Stimulated activated CD8-positive, alpha-beta memory T cell treated with anti-CD3 and anti-CD28 coated beads, Interleukin-12 subunit alpha, Interleukin-12 subunit beta, amount 100 ng/mL, for 1 hour (primary cell): Measurements from ENCODE around the gene FBXL13.
"Not testable (repeated sequence)": the region's sequence is repeated elsewhere in the genome, so short reads cannot be mapped to it uniquely, and the experiment has no call there.

ENCODE experiments used
- DNase-seq: peaks from one replicate; pipeline ENCODE4 v3.0.0-alpha.2; 2020; ENCODE audit warnings: low read depth

The FBXL13 gene

DNA sequence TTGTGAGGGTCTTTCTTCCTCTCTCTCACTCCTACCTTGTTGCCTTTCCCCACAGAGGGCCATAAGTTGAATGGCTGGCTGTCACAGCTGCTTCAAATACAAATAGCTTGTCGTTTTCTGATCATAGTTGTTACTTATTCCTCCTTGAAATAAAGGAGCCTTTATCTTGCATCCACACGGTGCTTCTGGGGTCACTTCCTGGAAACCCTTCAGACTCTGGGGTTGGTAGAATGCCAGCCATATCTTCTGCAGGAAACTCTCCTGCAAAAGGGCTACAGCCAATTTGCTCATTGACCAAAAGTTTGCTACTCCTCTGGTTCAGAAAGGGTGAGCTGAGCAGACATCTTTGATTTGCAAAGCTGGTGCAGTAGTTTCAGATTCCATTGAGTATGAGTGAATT, 255.4 kb downstream of the FBXL13 start:
- no peak for DNase-seq

DNA sequence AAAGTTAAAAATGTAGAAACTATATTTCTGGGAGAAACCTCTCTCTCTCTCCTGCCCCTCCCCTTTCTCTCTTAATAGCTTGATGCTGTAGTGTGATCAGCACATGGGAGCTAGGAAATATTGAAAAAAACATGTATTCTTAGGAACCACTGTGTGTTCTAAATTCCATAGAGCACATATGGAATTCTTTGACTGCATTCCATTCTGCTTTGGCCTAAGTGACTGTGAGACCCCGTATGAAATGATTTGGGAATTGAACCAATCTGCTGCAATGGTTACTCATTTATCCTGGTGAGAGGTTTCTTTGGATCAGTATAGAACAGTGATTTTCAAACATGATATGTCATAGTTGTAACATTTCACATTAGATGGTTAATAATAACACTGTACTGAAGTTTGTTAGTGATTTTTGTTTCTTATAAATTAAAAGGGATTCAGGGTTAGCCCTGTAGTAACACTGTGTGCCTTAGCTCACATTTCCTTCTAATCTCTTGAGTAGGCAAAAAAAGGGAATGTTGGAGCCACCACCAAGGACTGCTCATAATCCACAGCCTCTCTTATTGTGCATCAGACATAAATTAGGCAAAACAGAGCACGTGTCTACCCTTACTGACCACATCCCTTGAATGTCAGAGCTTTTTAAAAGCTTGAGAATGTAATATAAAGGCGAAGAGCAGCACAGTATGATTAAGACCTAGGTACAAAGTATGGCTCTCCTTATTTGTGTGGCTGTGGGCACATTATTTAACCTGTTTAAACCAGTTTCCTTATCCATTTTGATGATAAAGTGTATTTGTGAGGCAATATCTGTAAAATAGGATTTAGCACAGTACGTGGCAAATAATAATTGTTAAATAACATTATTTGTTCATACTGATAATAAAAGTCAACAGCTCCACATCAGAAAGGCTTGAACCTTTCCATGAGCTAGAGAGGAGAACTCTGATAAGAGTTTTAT, 256.7 kb downstream of the FBXL13 start:
- no peak for DNase-seq

DNA sequence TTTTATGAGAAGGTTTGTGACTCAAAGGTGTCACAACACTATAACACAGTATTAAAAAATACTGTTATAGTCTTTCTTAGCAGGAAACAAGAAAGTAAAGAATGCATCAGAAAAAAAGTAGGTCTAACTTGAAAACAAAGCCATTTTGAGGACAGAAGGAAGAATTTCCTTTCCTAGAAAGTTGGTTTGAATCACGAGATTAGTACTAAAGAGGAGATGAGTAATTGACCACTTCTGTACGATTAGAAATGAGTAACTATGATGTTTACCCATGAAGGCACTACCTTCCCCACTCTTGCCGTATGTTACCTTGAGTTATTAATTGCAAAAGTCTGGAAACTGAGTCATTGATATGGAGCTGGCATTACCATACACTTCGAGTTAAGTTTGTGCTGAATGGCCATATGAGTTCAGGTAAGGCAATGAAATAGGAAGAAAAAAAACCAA, 260.5 kb downstream of the FBXL13 start:
- no peak for DNase-seq

DNA sequence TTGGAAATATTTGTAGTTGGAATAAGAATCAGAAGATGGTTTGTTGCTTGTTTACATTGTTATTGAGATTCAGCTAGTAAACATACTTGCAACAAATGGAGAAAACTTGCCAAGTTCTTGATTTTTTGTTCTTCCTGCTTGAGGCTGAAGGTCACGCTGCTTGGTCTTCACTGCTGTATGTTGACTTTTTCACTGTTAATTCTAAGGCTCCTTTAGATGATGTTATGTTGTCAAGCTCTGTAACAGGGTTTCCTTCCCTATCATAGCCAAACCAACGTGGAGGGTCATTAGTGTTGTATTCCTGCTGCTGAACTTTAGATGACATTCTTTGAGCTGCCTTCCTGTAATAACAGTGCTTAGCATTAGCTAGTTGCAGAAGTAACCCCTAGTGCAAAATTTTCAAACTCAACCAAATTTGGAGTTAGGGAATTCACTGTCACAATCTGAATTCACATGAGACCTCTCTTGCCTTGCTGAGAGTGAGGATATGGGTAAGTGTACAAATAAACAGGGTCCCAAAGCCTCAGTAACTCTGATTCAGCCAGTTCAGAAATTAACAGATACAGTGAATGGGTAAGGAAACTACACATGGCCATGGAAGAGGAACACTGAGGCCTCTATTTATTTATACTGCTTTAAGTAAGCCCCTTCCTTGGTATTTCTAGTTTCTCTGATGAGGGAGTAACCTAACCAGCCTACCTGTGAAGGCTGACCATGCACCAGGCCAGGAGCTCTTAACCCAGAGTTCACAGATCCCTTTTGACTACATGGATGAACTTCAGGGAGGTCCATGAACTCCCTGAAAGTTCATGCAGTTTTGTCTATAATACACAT, 261.2 kb downstream of the FBXL13 start:
- no peak for DNase-seq

DNA sequence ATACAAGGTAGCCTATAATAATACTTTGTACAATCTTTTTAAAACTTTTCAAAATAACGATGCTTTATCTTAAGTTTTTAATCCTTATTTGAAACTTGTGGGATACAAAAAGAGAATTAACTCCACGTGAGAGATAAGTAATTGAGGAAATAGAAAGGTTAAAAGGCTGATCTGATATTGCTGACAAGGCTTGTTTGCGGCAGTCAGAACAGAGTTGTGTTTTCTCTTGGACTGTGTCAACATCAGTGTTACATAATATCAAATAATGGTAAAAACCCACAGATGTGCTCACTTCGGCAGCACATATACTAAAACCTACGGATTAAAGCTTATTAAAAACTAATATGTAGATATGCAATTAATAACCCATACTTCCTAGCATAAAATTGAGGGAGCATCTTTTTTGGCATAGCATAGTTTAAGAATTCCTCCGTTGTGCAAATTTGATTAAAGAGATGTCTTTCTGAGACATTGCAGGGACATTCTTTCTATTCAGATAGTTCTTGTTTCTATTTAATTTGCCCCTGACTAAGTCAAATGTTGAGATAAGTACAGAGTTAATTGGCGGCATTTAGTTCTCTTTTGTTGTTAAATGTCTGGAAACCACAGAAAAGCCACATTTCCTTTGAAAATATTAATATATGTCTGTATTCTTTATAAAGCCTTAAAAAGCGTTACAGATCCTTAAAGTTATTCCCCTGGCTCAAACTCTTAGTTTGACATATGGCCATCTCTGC, 262.5 kb downstream of the FBXL13 start:
- no peak for DNase-seq

DNA sequence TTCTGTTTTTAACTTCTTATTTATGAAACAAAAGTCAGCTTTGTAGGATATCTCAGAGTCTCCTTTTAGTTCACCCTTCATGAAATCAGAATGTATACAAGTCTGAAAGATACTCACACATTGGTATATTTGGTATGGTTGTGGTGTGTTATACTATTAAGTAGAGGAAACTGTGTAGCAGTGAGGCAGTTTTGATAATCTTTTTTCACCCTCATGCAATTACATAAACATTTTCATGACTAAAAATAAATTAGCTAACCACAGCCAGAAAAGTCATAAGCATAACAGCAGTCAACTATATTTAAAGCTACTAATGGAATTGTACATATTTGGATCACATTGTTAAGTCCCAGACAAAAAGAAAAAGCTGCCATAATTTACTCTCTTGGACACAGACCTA, 263.7 kb downstream of the FBXL13 start:
- no peak for DNase-seq

DNA sequence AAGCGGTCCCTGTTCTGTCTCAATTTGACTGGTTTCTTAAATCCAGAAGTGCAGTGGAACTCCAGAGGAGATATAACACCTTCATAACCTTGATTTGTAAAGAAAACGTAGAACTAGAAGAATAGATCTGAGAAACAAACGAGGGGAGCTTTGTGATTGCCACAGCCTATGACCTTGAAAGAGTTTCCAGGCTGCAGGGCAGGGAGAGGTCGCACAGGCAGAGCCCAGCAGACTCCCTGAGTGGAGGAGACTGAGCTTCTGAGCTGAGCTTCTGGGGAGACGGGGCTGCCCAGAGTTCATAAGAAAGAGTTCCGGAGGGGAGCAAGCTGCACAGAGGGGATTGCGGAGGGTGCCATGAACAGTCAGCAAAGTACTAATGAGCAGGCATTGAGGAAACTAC, 268.0 kb downstream of the FBXL13 start:
- no peak for DNase-seq

DNA sequence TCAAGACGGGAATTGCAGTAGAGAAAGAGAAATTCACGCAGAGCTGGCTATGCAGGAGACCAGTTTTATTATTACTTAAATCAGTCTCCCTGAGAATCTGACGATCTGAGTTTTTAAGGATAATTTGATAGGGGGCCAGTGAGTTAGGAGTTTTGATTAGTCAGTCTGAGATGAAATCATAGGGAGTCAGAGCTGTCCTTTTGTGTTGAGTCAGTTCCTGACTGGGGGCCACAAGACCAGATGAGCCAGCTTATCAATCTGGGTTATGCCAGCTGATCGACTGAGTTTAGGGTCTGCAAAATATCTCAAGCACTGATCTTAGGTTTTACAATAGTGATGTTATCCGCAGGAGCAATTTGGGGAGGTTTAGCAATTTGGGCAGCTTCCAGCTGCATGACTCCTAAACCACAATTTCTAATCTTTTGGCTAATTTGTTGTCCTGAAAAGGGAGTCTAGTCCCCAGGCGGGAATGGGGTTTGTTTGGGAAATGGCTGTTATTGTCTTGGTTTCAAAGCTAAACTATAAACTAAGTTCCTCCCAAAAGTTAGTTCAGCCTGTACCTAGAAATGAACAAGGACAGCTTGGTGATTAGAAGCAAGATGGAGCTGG, 278.5 kb downstream of the FBXL13 start:
- DNase-seq: not testable (repeated sequence)

DNA sequence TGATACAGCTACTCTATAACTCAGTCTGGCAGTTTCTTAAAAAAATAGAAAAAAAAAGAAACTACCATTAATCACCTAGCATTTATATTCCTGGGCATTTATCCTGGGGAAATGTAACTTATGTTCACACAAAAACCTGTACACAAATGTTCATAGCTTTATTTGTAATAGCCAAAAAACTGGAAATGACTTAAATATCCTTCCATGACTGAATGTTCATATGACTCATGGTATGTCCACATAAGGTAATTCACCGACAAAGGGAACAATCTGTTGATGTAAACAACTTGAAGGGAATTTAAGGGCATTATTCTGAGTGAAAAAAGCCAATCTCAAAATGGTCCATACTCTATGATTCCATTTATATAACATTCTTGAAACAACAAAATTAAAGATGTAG, 280.0 kb downstream of the FBXL13 start:
- not testable (repeated sequence) for DNase-seq

DNA sequence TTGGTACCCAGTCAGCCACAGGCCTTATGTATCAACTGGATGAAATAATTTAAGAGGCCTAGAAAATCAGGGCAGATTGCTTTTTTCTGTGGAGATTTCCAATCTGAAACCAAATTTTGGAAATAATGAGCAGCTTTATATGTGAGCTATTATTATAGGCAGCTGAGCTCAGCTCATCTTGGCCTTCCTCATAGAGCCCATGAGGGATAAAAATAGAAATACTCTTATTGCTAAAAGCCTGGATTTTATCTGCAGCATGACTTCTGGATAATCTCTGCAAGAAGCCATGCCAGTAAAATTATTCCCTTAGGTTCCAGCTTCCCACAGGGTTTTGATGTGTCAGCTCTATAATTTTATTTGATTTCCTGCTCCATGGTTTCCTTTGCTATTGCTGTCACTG, 282.8 kb downstream of the FBXL13 start:
- DNase-seq: not testable (repeated sequence)

DNA sequence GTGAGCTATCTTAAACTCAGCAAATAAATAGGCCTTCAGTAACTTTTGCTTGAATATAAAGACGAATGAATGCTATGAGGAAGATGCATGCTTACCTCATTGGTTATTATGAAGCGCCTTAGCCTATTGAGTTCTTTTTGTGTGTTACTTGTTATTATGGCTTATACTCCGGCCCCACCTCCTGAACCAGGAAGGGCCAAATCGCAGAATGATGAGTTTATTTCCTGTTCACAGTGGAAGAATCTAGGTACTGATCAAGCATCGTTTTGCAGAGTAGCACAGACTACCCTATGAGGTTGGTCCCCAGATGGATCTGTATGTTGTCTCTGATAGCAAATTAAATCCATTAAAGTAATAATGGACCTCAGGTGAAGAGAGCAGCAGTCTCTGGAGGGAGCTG, 283.2 kb downstream of the FBXL13 start:
- DNase-seq: not testable (repeated sequence)

DNA sequence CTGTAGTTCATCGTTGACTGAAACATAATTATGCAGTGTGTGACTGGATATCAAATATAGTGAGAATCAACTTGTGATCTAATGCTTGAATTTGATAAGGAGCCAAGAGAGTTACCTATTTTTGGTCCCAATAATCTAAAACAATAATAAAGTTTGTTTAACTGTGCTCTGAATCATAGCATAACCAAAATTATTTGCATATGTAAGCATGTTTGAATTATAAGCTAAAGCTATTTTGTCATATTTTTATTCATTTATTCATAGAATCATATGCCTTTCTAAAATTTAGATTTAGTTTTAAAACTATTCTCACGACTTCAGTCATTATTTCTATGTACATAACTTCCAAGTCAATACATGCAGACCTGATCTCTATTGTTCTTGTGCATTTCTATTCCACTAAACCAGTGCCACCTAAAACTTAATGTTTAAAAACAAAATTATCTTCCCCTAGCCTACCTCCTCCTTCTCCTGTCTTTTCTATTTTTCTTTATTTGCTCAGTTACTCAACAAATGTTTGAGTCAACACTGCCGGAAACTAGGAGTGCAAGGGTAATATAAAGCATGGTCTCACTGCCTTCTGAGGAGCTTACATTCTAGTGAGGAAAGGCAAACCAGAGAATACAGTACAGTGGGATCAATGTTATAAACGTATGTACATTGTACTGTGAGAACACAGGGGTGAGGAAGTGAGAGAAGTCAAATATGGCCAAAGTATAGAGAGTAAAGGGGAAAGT, 284.1 kb downstream of the FBXL13 start:
- DNase-seq: not testable (repeated sequence)

DNA sequence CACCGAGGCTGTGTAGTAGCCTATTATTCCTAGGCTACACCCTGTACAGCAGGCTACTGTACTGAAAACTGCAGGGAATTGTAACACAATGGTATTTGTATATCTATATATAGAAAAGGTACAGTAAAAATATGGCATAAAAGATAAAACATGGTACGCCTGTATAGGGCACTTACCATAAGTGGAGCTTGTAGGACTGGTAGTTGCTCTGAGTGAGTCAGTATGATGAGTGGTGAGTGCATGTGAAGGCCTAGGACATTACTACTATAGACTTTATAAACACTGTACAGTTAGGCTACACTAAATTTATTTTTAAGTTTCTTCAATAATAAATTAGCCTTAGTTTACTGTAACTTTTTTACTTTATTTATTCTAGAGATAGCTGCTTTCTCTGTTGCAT, 285.8 kb downstream of the FBXL13 start:
- not testable (repeated sequence) for DNase-seq

DNA sequence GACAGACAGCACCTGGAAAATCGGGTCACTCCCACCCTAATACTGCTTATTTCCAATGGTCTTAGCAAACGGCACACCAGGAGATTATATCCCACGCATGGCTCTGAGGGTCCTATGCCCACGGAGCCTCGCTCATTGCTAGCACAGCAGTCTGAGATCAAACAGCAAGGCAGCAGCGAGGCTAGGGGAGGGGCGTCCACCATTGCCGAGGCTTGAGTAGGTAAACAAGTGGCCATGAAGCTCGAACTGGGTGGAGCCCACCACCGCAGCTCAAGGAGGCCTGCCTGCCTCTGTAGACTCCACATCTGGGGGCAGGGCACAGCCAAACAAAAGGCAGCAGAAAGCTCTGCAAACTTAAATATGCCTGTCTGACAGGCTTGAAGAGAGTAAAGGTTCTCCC, 293.7 kb downstream of the FBXL13 start:
- DNase-seq: not testable (repeated sequence)

DNA sequence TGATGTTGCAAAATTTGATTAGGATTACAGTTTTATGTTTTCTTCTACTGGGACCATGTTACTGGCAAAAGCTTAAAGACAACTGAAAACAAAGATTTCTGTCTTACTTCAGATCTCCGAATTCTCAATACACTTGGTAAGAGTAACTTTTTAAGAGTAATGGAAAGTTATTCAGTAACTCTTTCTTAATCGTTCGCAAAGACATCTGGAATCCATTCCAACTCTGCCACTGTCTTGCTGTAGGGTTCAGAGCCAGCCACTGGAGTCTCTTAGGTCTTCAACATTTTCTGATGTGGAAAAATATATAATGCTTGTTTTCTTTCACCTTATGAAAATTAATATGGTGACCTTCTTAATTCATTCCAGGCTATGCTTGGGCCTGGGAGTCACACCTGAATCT, 295.9 kb downstream of the FBXL13 start:
- not testable (repeated sequence) for DNase-seq

DNA sequence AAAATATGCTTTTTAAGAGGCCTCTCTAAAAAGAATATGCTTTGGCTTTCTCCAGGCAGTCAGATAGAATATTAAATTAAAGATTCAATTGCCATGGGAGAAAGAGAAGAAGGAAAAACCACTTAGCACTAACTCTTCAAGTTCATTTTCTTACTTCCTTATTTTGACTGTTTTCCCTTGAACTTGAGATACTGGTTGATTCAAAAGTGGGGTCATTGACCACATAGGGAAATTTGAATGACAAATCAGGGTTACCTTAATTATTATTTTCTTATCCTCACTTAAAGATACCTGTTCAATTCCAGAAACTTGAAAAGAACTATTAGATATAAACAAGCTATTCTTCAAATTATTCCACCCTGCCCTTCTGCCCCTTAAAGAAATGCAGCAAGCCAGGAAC, 298.4 kb downstream of the FBXL13 start:
- not testable (repeated sequence) for DNase-seq

DNA sequence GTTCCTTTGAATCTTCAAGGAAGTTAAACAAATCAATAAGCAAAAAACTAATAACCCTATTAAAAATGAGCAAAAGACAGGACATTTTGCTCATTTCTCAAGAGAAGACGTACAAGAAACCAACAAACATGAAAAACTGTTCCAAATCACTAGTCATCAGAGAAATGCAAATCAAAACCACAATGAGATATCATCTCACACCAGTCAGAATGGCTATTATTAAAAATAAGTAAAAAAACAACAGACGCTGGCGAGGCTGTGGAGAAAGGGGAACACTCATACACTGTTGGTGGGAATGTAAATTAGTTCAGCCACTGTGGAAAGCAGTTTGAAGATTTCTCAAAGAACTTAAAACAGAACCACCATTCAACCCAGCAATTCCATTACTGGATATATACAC, 304.1 kb downstream of the FBXL13 start:
- DNase-seq: not testable (repeated sequence)

DNA sequence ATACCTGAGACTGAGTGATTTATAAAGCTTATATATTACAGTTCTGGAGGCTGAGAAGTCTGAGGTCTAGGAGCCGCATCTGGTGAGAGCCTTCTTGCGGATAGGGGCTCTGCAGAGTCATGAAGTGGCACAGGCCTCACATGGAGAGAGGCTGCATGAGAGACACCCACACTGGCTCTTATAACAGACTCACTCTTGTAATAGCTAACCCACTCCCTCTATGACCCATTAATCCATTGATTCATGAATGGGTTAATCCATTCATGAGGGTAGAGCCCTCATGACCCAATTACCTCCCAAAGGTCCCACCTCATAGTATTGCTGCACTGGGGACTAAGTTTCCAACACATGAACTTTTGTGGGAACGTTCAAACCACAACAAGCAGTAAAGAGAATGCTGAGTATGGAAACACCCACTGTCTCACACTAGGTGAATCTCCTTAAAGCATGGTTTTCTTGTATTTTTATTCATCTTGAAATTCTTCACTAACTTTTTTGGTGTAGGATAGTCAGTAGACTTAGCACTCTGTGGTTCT, 304.9 kb downstream of the FBXL13 start:
- not testable (repeated sequence) for DNase-seq

DNA sequence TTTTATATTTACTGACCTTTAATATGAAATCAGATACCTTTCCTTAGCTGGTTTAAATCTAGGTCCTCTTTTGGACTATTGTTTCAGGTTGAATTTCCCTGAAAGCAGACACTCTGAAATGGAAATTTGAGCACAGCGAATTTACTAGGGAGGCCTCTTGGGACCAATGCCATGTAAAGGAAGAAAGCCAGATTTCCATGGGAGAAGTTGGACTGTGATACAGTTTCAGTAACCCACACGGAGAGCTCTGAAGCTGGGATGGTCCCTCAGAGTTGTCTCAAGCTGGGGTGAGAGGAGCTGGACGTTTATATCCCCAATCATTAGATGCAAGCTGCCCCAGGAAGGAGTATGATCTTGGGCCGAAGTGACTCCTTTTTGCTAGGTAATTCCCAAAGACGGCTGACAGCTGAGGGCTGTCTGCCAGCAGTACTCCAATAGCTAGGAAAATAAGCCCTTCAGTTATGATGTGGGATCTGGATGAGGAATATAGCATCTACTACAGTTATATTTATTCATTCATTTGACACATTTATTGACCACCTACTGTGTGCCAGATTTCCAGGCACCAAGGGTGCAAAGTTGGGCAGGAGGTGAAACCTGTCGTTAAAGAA, 311.2 kb downstream of the FBXL13 start:
- DNase-seq: not testable (repeated sequence)
